ENCODE data around the gene XBP1.
A peak's percentile ranks its signal among the peaks of the same experiment; 100 is the strongest.
"Not testable (repeated sequence)": the region's sequence is repeated elsewhere in the genome, so short reads cannot be mapped to it uniquely, and the experiment has no call there.

The XBP1 gene

DNA sequence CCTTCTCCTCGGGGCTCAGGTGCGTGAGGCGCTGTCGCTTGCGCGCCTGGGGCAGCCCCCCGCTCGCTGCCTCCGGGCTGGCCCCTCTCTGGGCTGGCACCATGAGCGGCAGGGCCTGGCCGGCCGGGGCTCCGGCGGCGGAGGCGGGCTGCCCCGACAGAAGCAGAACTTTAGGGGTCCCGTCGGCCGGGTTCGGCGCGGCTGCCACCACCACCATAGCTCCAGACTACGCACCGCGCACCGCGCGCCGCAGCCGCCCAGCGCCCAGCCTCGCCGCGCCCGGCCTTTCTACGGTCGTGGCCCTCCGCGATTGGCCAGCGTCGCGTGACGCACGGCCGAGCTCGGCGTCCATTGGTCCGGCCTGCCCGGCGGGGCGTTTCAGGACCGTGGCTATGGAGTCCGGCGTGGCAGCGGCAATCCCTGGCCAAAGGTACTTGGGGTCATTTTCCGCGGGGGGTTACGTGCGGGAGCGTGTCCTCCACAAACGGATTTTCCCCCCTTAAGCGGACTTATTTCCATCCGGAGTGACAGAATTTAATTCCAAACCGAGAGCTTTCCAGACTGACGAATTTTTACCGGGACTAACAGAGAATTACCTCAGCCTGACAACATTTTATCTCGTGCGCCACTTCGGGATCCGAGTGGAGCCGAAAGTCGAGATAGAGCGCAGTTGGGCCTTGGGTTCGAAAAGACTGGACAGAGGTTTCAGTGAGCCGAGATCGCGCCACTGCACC lies at the start of gene XBP1:
XBP1 (minus strand) TSS at position 262 of the 734 bp plus-strand sequence.
- peak; percentile 75 to 79 for DNase-seq (ENCODE audit: low read depth in 2 of 2)

DNA sequence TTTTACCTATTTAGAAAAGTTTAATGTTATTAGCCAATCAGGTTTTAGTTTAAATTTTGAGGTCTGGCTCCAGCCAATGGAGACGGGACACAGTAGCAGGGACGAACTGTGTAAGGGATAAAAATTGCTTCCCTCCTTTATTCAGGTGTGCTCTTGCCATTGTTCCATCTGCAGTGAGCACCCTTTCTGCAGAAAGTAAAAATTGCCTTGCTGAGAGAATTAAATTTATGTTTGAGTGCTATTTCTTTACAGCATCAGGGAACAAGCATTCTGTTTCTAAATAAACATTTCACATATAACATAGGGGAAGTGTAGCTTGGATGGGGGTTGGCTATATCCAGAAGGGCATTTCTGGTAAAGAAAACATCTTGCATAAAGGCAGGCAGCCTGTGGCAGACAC lies 46.6 kb upstream of the XBP1 start:
- no peak for DNase-seq (ENCODE audit: low read depth in 2 of 2)

DNA sequence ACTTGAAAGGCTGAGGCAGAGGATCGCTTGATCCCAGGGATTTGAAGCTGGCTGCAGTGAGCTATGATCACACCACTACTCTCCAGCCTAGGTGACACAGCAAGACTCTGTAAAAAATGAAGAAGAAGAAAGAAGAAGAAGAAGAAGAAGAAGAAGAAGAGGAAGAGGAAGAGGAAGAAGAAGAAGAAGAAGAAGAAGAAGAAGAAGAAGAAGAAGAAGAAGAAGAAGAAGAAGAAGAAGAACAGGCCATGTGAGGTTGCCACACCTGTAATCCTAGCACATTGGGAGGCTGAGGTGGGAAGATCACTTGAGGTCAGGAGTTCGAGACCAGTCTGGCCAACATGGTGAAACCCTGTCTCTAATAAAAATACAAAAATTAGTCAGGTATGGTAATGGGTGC lies 43.9 kb upstream of the XBP1 start:
- DNase-seq (ENCODE audit: low read depth in 2 of 2), result not testable (repeated sequence)

DNA sequence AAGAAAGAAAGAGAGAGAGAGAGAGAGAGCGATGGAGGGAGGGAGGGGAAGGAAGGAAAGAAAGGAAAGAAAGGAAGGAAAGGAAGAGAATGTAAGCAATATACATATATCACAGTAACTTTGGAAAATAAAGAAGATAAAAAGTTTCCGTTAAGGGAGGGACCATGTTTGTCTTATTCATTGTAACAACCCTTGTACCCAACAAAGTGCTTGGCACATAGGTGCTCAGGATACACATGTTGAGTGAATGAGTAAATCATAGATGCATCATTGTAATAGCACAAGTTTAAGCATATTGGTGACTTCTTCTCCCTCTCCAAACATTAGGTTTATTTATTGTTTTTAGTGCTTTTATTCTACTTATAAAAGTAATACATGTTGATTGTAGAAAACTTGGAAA lies 43.3 kb upstream of the XBP1 start:
- no peak for DNase-seq (ENCODE audit: low read depth in 2 of 2)

DNA sequence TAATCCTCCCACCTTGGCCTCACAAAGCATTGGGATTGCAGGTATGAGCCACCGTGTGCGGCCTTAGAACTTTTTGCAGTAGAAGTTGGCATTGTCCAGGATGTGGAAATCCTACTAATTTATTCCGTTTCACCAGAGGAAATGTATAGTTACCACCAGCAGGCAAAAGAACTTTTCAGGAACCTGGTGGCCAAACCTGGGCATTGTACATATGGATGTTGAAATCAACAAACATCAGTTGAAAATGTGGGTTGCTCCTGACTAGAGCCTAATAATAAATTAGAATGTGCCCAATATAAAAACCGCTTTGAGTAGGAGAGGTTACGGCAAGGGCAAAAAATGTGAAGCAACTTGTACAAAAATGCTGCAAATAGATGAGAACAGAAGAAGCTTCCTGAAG lies 40.7 kb upstream of the XBP1 start:
- DNase-seq (ENCODE audit: low read depth in 2 of 2), result no peak

DNA sequence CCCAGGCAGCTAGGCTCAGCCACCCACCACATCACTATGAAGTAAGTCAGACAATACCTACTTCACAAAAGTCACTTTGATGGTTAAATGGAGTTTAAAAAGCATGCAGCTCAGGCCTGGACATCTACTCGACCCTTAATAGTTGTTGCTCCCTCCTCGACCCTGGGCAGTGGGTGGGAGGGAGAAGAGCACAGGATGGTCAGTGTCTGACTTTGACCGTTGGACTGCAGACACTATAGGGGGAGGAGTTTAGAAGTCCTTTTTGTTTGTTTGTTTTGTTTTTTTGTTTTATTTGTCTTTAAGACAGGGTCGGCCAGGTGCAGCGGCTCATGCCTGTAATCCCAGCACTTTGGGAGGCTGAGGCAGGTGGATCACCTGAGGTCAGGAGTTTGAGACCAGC lies 38.6 kb upstream of the XBP1 start:
- no peak for DNase-seq (ENCODE audit: low read depth in 2 of 2)

- DNase-seq (ENCODE audit: low read depth in 2 of 2), result no peak
Observed at GRCh38 chr22:28837640-28838039, 37.3 kb upstream of the XBP1 start.

DNA sequence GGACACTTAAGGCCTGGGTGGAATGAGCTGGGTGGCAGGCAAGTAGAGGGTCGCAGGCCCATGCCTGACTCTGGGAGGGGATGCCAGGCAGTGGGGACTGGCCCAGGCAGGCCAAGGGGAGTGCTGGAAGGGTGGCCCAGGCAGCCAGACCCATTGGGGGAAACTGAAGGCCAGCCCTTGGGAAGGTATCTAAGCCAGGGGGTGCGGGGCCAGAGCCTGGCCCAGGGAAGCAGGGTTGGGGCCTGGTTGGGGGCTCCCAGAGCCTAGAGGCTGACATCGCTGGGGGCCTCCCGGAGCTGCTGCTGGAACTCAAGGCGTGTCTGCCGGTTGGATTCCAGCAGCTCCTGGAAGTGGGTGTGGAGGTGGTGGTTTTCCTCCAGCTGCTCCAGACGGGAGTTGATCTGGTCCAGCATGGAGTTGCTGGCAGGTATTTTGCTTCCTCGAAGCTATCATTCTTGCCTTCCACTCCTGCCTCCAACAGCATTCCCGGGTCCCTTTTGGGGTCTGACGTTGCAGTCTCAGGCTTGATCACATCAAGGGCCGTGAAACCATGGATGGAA lies 35.3 kb upstream of the XBP1 start:
- DNase-seq (ENCODE audit: low read depth in 2 of 2), result no peak

DNA sequence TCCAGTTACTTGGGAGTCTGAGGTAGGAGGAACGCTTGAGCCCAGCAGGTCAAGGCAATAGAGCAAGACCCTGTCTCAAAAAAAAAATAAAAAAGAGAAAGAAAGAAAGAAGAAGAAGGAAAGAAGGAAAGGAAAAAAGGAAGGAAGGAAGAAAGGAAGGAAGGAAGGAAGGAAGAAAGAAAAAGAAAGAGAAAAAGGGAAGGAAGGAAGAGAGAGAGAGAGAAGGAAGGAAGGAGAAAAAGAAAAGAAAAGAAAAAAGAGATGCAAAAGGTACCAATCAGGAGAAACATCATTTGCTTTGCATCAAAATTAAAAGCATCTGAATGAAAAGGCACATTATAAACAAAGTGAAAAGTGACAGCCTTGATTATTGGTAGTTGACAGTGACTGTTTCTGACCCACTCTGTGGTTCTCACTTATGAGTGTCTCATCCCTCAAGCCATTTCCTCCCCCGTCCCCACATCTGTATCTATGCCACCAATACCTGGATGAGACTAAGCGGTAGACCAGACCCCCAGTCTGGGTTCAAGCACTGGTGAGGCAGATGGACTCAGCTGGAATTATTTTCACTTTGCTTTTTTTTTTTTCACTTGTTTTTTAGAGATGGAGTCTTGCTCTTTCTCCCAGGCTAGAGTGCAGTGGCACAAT lies 33.0 kb upstream of the XBP1 start:
- DNase-seq (ENCODE audit: low read depth in 2 of 2), result no peak

GRCh38 chr22:28832731-28833130 lies 32.4 kb upstream of the XBP1 start:
- no peak for DNase-seq (ENCODE audit: low read depth in 2 of 2)

- no peak for DNase-seq (ENCODE audit: low read depth in 2 of 2)
Observed at GRCh38 chr22:28831140-28832072, 31.0 kb upstream of the XBP1 start.

- no peak for DNase-seq (ENCODE audit: low read depth in 2 of 2)
Observed at GRCh38 chr22:28830441-28830840, 30.1 kb upstream of the XBP1 start.

DNA sequence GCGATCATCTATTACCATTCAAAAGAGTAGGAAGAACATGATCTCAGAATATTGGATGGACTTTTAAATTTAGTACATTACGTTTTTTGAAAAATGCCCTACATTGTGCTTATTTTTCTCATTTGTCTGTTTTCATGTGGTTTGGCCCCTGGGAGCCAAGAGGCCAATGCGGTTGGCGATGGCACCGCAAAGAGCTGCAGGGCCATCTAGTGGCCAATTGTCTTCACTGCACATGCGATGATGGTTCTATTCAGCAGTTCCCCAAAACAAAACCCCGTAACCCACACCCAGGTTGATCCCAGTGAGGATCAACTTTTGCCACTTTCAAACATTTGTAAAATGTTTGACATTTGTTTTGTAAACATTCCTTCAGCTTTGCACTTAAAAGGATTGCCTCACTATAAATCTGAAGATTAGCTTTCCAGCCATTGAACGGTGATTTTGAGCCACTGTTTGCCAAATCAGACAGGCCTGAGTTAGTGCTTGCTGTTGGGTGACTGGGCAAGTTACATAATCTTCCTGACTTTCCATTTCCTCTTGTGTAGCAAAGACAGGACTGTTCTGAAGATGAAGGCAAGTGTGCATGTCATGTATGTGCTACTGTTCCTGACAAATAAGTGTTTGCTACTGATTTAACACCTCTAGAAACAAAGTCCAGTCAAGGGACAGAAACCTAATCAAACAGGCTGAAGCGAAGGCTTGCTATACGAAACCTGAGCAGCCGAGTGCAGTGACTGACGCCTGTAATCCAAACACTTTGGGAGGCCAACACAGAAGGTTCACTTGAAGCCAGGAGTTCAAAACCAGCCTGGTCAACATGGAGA lies 29.2 kb upstream of the XBP1 start:
- DNase-seq (ENCODE audit: low read depth in 2 of 2), result peak; percentile 51 to 70

DNA sequence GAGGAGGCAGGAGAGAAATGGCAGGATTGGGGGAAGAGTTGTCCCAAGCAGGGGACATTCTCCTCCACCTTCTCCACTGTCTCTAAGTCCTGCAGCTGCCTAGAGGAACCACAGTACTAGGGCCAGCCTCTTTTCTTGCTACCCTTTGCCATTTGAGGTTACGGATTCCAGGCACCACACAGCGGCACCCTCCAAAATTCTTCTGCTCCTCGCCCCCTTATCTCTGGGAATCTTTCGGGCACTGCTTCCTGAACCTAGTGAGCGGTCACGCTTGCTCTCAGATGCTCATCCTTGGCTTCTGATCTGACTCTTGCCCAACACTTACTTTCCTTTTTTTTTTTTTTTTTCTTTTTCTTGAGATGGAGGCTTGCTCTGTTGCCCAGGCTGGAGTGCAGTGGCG lies 26.6 kb upstream of the XBP1 start:
- no peak for DNase-seq (ENCODE audit: low read depth in 2 of 2)

- not testable (repeated sequence) for DNase-seq (ENCODE audit: low read depth in 2 of 2)
Observed at GRCh38 chr22:28826430-28826829, 26.1 kb upstream of the XBP1 start.

GRCh38 chr22:28824455-28824854 lies 24.1 kb upstream of the XBP1 start:
- DNase-seq (ENCODE audit: low read depth in 2 of 2), result not testable (repeated sequence)

- DNase-seq (ENCODE audit: low read depth in 2 of 2), result no peak
Observed at GRCh38 chr22:28822930-28823551, 22.7 kb upstream of the XBP1 start.

DNA sequence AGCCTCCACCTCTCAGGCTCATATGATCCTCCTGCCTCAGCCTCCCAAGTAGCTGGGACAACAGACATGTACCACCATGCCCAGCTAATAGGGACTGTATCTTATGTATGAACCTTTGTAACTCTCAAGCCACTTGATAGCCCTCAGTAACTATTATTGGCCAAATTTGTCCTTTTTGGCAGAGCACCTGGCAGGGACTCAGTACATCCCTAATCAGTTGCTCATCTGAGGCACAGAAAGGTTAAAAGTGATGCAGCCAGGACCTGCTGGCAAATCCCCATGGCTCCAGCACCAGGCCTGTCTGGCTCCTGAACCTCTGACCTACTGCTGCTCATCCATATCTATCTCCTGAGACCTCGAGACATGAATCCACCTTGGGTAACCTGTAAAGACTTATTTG lies 21.1 kb upstream of the XBP1 start:
- DNase-seq (ENCODE audit: low read depth in 2 of 2), result no peak

GRCh38 chr22:28820885-28821284 lies 20.5 kb upstream of the XBP1 start:
- no peak for DNase-seq (ENCODE audit: low read depth in 2 of 2)

- DNase-seq (ENCODE audit: low read depth in 2 of 2), result no peak
Observed at GRCh38 chr22:28819253-28820096, 19.1 kb upstream of the XBP1 start.
